ENCODE results near the gene AKAP11.

- TF ChIP-seq CTCF (conservative IDR thresholded peaks at IDR 0.05; ENCODE audit: low read depth, low read length) (no peak), EZH2 (IDR thresholded peaks at IDR 0.05; ENCODE audit: borderline replicate concordance, low read depth, low read length, poor library complexity, severe bottlenecking) (no peak)
Observed at GRCh38 chr13:42364613-42365000, 92.7 kb downstream of the AKAP11 start.
